Renal cortical epithelial cell (primary cell): Measurements from ENCODE around the gene FOXP3. TPM values are rescaled to one million over a fixed set of nuclear protein-coding genes. Genes with fewer than 3 reads are reported as not detected.

ENCODE experiments used
- DNase-seq: peaks from one replicate; pipeline ENCODE4 v3.0.0-alpha.2; 2011; ENCODE audit warnings: low read depth
- total RNA-seq: library from RNA; depleted of rRNA; stranded (reverse); fragments of >200 nt; gene quantifications from 2 replicates; pipeline ENCODE4 v1.2.3, GENCODE V29; 2014

FOXP3 gene
- total RNA-seq, 1 donor from 2014 or later: 0.05 TPM

GRCh38 chrX:49214996-49215526 is 49.4 kb downstream of the FOXP3 start:
- no peak for DNase-seq

- no peak for DNase-seq
Measured at GRCh38 chrX:49214416-49214815, 50.1 kb downstream of the FOXP3 start.

GRCh38 chrX:49212861-49213260 is 51.6 kb downstream of the FOXP3 start:
- DNase-seq: no peak

DNA sequence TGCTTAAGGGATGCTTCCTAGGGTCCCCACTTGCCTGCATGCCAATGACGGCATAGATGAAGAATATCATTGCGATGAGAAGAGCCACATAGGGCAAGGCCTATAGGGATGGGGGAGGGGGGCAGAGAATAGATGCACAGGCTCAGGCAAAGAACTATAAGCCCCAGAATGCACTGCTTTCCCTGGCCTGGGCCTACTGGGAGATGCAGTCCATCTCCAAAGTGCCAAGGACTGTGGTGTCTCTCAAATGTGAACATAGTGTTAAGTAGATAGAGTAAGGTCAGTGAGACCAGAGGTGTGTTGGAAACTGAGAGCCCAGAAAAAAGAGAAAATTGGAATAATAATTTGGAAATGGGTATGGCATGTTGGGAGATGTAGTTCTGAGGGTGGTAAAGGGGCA is 52.3 kb downstream of the FOXP3 start:
- no peak for DNase-seq

- DNase-seq: no peak
Measured at GRCh38 chrX:49211074-49211473, 53.4 kb downstream of the FOXP3 start.

- no peak for DNase-seq
Measured at GRCh38 chrX:49210406-49210805, 54.1 kb downstream of the FOXP3 start.

- DNase-seq: no peak
Measured at GRCh38 chrX:49209434-49210251, 54.9 kb downstream of the FOXP3 start.

DNA sequence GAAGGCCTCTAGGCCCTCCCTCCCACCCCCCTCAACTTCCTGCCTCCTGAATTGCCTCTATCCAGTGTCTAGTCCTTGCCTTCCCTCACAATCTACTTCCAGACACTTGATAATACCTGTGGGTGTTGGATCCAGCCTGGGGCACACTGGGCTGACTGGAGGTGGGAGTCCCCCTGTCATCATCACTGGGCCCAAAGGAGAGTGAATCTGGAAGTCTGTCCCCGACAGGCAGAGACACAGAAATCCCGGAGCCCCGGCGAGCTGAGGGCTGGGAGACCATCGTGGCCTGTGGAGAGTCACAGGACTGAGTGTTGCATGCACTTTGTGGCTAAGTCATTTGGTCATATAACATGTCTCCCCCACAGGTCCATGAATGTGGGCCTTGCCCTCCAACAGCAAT is 56.1 kb downstream of the FOXP3 start:
- DNase-seq: no peak

DNA sequence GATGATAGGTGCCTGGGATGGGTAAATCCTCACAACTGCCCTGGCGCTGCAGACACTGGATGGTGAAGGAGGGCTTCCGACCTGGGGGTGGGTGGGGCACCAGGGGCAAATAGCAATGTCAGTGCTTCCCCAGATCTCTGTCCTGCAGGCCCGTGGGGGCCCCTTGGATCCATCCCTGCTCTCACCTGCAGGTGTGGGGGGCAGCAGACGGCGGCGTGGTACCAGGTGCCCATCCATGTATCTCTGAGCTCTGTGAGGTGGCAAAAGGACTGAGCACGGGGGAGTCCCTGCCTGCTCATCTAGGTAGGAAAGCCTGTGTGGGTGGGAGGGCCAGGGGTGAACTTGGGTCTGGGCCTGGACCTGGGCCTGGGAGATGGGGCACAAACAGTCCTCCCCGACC is 58.0 kb downstream of the FOXP3 start:
- no peak for DNase-seq

- DNase-seq: no peak
Measured at GRCh38 chrX:49205443-49205842, 59.1 kb downstream of the FOXP3 start.

- no peak for DNase-seq
Measured at GRCh38 chrX:49204709-49205108, 59.8 kb downstream of the FOXP3 start.

- DNase-seq: no peak
Measured at GRCh38 chrX:49204017-49204416, 60.5 kb downstream of the FOXP3 start.

- no peak for DNase-seq
Measured at GRCh38 chrX:49203536-49203935, 61.0 kb downstream of the FOXP3 start.

- no peak for DNase-seq
Measured at GRCh38 chrX:49202022-49202421, 62.5 kb downstream of the FOXP3 start.

Other genes with a start within 250 kb of the FOXP3 start
- gene TFE3, start 221.4 kb downstream of the FOXP3 start, total RNA-seq: 30.6 and 72.0 TPM in 2 replicates
- 1.9 and 5.5 TPM in 2 replicates for gene CCDC120, start 205.7 kb downstream of the FOXP3 start, total RNA-seq
- gene PRAF2, start 190.7 kb downstream of the FOXP3 start, total RNA-seq: 4.3 and 9.4 TPM in 2 replicates
- gene WDR45, start 184.8 kb downstream of the FOXP3 start, total RNA-seq: 39.8 and 62.7 TPM in 2 replicates
- 21.5 and 26.2 TPM in 2 replicates for gene GPKOW, start 141.0 kb downstream of the FOXP3 start, total RNA-seq
- 5.3 and 8.5 TPM in 2 replicates for gene MAGIX, start 102.0 kb downstream of the FOXP3 start, total RNA-seq
- 10.4 and 13.4 TPM in 2 replicates for gene PLP2, start 92.8 kb downstream of the FOXP3 start, total RNA-seq
- 6.9 and 14.2 TPM in 2 replicates for gene PRICKLE3, start 78.3 kb downstream of the FOXP3 start, total RNA-seq
- 0.10 and 0.52 TPM in 2 replicates for gene SYP, start 64.5 kb downstream of the FOXP3 start, total RNA-seq
- gene CACNA1F, start 31.4 kb downstream of the FOXP3 start, total RNA-seq: 0.05 TPM in 1 of 2 replicates, not detected in the other
- gene CCDC22, start 29.2 kb downstream of the FOXP3 start, total RNA-seq: 12.6 and 14.2 TPM in 2 replicates
- 1.6 and 12.4 TPM in 2 replicates for gene PPP1R3F, start 5.1 kb upstream of the FOXP3 start, total RNA-seq
- gene GAGE10, start 38.9 kb upstream of the FOXP3 start, total RNA-seq: not detected in 2 replicates
- gene GAGE12J, start 57.3 kb upstream of the FOXP3 start, total RNA-seq: not detected in 2 replicates
- gene GAGE13, start 66.9 kb upstream of the FOXP3 start, total RNA-seq: not detected in 2 replicates